COLO668 (cell line): ENCODE data around the gene SRRM5.

ENCODE experiments used
- DNase-seq: peaks from one replicate; lab custom pipeline; 2025; ENCODE audit not compliant: unreplicated experiment; lab: John Stamatoyannopoulos, UW

SRRM5 gene

GRCh38 chr19:43664018-43664417, 52.1 kb downstream of the SRRM5 start:
- DNase-seq, result no peak
